SK-N-SH treated with all-trans-retinoic acid at 6 μM for 48 hours (cell line): ENCODE measurements around the gene PTPRG.

Experiments used
- ATAC-seq: fragments of 200-7000 bp; cut with Tn5 transposase; 3 replicates; pipeline ENCODE4 v1.9.1; 2020; ENCODE audit warnings: mild to moderate bottlenecking, moderate library complexity
- ARNTL ChIP-seq: fragments of 450-650 bp; formaldehyde crosslinking; IDR thresholded peaks from 2 replicates; pipeline ENCODE4 v1.5.0; 2020; ENCODE audit warnings: low read depth, mild to moderate bottlenecking, moderate library complexity, borderline replicate concordance
- CSDC2 ChIP-seq: fragments of 250-450 bp; sonication (Bioruptor Pico); IDR thresholded peaks from 2 replicates; pipeline ENCODE4 v1.5.0; 2020; ENCODE audit warnings: mild to moderate bottlenecking, moderate library complexity
- ESRRG ChIP-seq: fragments of 250-450 bp; sonication (Bioruptor Pico); IDR thresholded peaks from 2 replicates; pipeline ENCODE4 v1.6.1; 2021; ENCODE audit warnings: mild to moderate bottlenecking
- GLIS3 ChIP-seq: fragments of 250-450 bp; sonication (Bioruptor Pico); IDR thresholded peaks from 2 replicates; pipeline ENCODE4 v1.5.0; 2020; ENCODE audit warnings: mild to moderate bottlenecking, moderate library complexity
- ISL1 ChIP-seq: fragments of 250-450 bp; sonication (Bioruptor Pico); IDR thresholded peaks from 2 replicates; pipeline ENCODE4 v2.1.2; 2022; ENCODE audit warnings: mild to moderate bottlenecking, moderate library complexity
- OSR1 ChIP-seq: fragments of 250-450 bp; sonication (Bioruptor Pico); IDR thresholded peaks from 2 replicates; pipeline ENCODE4 v1.8.0; 2022; ENCODE audit warnings: moderate library complexity, mild to moderate bottlenecking, inconsistent platforms
- PATZ1 ChIP-seq: fragments of 250-450 bp; sonication (Bioruptor Pico); IDR thresholded peaks from 2 replicates; pipeline ENCODE4 v1.8.0; 2020; ENCODE audit warnings: mild to moderate bottlenecking, moderate library complexity, borderline replicate concordance
- RARB ChIP-seq: fragments of 250-450 bp; sonication (Bioruptor Pico); IDR thresholded peaks from 2 replicates; pipeline ENCODE4 v1.8.0; 2021; ENCODE audit warnings: mild to moderate bottlenecking, moderate library complexity
- TCF4 ChIP-seq: fragments of 250-450 bp; sonication (Bioruptor Pico); IDR thresholded peaks from 2 replicates; pipeline ENCODE4 v1.8.0; 2021; ENCODE audit warnings: mild to moderate bottlenecking, moderate library complexity, borderline replicate concordance
- TOX ChIP-seq: fragments of 250-450 bp; sonication (Bioruptor Pico); IDR thresholded peaks from 2 replicates; pipeline ENCODE4 v1.8.0; 2021; ENCODE audit warnings: mild to moderate bottlenecking, moderate library complexity, borderline replicate concordance
- ZC3H10 ChIP-seq: fragments of 250-450 bp; sonication (Bioruptor Pico); IDR thresholded peaks from 2 replicates; pipeline ENCODE4 v1.5.1; 2021; ENCODE audit warnings: mild to moderate bottlenecking, moderate library complexity
- ZFP3 ChIP-seq: fragments of 250-450 bp; sonication (Bioruptor Pico); IDR thresholded peaks from 2 replicates; pipeline ENCODE4 v1.5.0; 2020; ENCODE audit warnings: mild to moderate bottlenecking, moderate library complexity
- ZFP30 ChIP-seq: fragments of 450-650 bp; formaldehyde crosslinking; IDR thresholded peaks from 2 replicates; pipeline ENCODE4 v1.5.0; 2022; ENCODE audit warnings: mild to moderate bottlenecking, moderate library complexity
- ZNF565 ChIP-seq: fragments of 450-650 bp; formaldehyde crosslinking; conservative IDR thresholded peaks from 2 replicates; pipeline ENCODE4 v1.5.0; 2020; ENCODE audit warnings: low read depth, mild to moderate bottlenecking, moderate library complexity
- ZNF70 ChIP-seq: fragments of 450-650 bp; formaldehyde crosslinking; IDR thresholded peaks from 2 replicates; pipeline ENCODE4 v1.5.0; 2020; ENCODE audit warnings: mild to moderate bottlenecking, moderate library complexity
- ZNF8 ChIP-seq: fragments of 450-650 bp; formaldehyde crosslinking; IDR thresholded peaks from 2 replicates; pipeline ENCODE4 v1.5.0; 2020; ENCODE audit warnings: mild to moderate bottlenecking, moderate library complexity
- TF ChIP-seq, protein P1 (sequence below): fragments of 250-450 bp; sonication (Bioruptor Pico); IDR thresholded peaks from 2 replicates; pipeline ENCODE4 v1.5.0; 2020; ENCODE audit warnings: mild to moderate bottlenecking, moderate library complexity
- TF ChIP-seq, protein P2 (sequence below): fragments of 250-450 bp; sonication (Bioruptor Pico); IDR thresholded peaks from 2 replicates; pipeline ENCODE4 v1.8.0; 2021; ENCODE audit warnings: low read depth, mild to moderate bottlenecking, moderate library complexity, borderline replicate concordance

Gene PTPRG

GRCh38 chr3:61946570-61947324, 385.4 kb downstream of the PTPRG start:
- peak; percentile 30; the same call in 1 of the 3 replicates for ATAC-seq
- TF ChIP-seq PATZ1 (CRISPR knock-in tag) (no peak), CSDC2 (CRISPR knock-in tag) (no peak), ESRRG (CRISPR knock-in tag) (no peak), ZNF8 (CRISPR knock-in tag) (no peak), GLIS3 (CRISPR knock-in tag) (no peak), ZFP3 (CRISPR knock-in tag) (no peak), ZFP30 (no peak), ZNF565 (CRISPR knock-in tag) (no peak), RARB (CRISPR knock-in tag) (no peak), ARNTL (no peak), TOX (CRISPR knock-in tag) (no peak), OSR1 (CRISPR knock-in tag) (no peak), ISL1 (no peak), TCF4 (no peak), ZNF70 (CRISPR knock-in tag) (no peak)
- TF ChIP-seq, protein P1, sequence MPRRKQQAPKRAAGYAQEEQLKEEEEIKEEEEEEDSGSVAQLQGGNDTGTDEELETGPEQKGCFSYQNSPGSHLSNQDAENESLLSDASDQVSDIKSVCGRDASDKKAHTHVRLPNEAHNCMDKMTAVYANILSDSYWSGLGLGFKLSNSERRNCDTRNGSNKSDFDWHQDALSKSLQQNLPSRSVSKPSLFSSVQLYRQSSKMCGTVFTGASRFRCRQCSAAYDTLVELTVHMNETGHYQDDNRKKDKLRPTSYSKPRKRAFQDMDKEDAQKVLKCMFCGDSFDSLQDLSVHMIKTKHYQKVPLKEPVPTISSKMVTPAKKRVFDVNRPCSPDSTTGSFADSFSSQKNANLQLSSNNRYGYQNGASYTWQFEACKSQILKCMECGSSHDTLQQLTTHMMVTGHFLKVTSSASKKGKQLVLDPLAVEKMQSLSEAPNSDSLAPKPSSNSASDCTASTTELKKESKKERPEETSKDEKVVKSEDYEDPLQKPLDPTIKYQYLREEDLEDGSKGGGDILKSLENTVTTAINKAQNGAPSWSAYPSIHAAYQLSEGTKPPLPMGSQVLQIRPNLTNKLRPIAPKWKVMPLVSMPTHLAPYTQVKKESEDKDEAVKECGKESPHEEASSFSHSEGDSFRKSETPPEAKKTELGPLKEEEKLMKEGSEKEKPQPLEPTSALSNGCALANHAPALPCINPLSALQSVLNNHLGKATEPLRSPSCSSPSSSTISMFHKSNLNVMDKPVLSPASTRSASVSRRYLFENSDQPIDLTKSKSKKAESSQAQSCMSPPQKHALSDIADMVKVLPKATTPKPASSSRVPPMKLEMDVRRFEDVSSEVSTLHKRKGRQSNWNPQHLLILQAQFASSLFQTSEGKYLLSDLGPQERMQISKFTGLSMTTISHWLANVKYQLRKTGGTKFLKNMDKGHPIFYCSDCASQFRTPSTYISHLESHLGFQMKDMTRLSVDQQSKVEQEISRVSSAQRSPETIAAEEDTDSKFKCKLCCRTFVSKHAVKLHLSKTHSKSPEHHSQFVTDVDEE (CRISPR knock-in tag), result no peak
- TF ChIP-seq, protein P2, sequence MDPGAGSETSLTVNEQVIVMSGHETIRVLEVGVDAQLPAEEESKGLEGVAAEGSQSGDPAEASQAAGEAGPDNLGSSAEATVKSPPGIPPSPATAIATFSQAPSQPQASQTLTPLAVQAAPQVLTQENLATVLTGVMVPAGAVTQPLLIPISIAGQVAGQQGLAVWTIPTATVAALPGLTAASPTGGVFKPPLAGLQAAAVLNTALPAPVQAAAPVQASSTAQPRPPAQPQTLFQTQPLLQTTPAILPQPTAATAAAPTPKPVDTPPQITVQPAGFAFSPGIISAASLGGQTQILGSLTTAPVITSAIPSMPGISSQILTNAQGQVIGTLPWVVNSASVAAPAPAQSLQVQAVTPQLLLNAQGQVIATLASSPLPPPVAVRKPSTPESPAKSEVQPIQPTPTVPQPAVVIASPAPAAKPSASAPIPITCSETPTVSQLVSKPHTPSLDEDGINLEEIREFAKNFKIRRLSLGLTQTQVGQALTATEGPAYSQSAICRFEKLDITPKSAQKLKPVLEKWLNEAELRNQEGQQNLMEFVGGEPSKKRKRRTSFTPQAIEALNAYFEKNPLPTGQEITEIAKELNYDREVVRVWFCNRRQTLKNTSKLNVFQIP, result no peak
- TF ChIP-seq, all 23 proteins: peak for 0

DNA sequence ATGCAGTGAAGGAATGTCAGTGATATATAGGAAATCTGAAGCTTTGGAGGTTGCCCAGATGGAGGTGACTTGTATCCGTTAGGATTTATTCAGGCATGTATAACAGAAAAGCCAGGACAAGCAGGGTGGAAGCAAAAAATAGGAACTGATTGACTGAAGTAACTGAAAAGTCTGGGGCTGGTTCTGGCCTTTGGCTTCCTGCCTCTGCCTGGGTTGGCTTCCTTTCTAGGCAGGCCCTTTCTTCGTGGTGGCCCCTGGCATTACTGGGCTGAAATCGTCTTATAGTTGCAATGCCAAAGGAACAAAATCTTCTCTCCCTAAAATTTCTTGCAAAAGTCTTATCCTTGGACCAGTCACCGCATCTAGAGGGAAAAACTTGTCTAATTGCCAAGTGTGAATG, 386.1 kb downstream of the PTPRG start:
- no peak for ATAC-seq
- no peak for TF ChIP-seq ESRRG (CRISPR knock-in tag)

DNA sequence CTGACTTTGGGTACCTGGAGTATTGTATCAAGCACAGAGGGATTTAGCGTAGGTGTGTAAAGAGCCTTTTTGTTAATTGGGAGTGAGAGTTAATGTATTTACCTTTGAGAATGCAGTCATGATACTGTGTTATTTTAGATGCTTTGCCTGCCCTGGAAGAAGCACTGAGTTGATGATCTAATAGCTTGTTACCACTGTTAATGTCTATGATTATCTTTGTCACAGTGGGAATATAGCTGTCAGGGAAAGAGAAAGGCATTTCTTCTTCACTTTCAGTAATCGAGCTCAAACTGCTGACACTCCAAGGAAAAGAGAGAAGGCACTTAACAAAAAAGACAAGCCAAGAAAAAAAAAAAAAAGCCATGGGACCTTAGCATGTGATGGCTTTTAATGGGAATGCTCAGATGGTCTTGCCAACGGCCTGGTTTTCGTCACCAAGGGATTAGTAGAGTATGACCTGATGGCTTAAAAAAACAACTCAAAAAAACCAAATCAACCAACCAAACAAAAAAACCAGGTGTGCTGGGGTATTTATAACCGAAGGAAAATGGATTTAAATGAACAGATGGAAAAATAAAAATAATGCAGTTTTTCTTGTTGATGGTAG, 387.4 kb downstream of the PTPRG start:
- TF ChIP-seq ISL1 (peak; percentile 83), ZC3H10 (CRISPR knock-in tag) (no peak)

DNA sequence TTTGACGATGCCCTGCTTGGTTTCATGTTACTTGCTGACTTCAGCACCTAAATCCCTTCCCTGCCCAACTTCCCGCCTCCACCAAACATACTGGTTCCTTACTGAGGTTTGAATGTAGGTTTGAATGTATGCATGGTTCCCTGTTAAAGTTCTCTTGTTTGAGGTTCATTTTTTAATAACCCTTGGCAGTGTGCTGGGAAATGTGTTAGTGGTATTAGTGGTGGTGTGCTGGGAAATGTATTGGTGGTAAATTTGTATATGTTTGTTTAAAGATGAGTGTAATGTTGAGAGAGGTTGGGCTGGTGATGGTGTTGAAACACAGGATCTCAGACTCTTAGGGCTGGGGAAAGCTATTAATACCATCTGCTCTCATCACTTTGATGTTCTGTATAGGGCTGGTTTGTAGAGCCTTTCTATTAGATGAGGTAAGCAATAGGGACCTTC, 392.7 kb downstream of the PTPRG start:
- no peak for TF ChIP-seq OSR1 (CRISPR knock-in tag)
- no peak for TF ChIP-seq ZFP3 (CRISPR knock-in tag)
- no peak for TF ChIP-seq ZNF70 (CRISPR knock-in tag)
- ATAC-seq, result no peak

More for the DNA sequence above, 387.4 kb downstream of the PTPRG start:
- ATAC-seq, result no peak

GRCh38 chr3:61955483-61955882, 394.1 kb downstream of the PTPRG start:
- TF ChIP-seq ZFP3 (CRISPR knock-in tag) (no peak), ISL1 (0 out of 2 replicates have a peak, but pooled peaks have one; percentile 14)
- TF ChIP-seq, all 23 proteins: peak for 1
- ATAC-seq, result no peak

GRCh38 chr3:61956236-61956635, 394.9 kb downstream of the PTPRG start:
- TF ChIP-seq TCF4 (peak; percentile 28; the same call in 1 of the 2 replicates), ISL1 (peak; percentile 80), ARNTL (no peak), TOX (CRISPR knock-in tag) (peak; percentile 35; the same call in 1 of the 2 replicates), ZFP3 (CRISPR knock-in tag) (0 out of 2 replicates have a peak, but pooled peaks have one; percentile 43)
- TF ChIP-seq, protein P2, result no peak
- peak; percentile 86 for ATAC-seq
